NB4 (cell line): Measurements from ENCODE around the gene TGFBR1.
A peak's percentile ranks its signal among the peaks of the same experiment; 100 is the strongest.

Experiments
- DNase-seq: peaks from one replicate; pipeline ENCODE4 v3.0.0; 2010; ENCODE audit warnings: low read depth
- H3K4me3 ChIP-seq: one replicate; pipeline ENCODE4 v1.5.1; 2011; ENCODE audit warnings: mild to moderate bottlenecking, low read depth, low read length, moderate library complexity
- MYC ChIP-seq: IDR thresholded peaks from 2 replicates; pipeline ENCODE4 v1.6.1; 2011; ENCODE audit warnings: low read depth, low read length
- POLR2A ChIP-seq: IDR thresholded peaks from 2 replicates; pipeline ENCODE4 v1.6.1; 2011; ENCODE audit warnings: mild to moderate bottlenecking; ENCODE audit not compliant: insufficient read length; ENCODE audit errors: extremely low read depth
- TF ChIP-seq, protein P1 (sequence below): IDR thresholded peaks from 2 replicates; pipeline ENCODE4 v1.6.1; 2011; ENCODE audit warnings: low read depth, low read length
- TF ChIP-seq, protein P2 (sequence below): IDR thresholded peaks from one replicate; pipeline ENCODE4 v1.5.1; 2012; ENCODE audit warnings: low read depth, low read length

TGFBR1 gene

DNA sequence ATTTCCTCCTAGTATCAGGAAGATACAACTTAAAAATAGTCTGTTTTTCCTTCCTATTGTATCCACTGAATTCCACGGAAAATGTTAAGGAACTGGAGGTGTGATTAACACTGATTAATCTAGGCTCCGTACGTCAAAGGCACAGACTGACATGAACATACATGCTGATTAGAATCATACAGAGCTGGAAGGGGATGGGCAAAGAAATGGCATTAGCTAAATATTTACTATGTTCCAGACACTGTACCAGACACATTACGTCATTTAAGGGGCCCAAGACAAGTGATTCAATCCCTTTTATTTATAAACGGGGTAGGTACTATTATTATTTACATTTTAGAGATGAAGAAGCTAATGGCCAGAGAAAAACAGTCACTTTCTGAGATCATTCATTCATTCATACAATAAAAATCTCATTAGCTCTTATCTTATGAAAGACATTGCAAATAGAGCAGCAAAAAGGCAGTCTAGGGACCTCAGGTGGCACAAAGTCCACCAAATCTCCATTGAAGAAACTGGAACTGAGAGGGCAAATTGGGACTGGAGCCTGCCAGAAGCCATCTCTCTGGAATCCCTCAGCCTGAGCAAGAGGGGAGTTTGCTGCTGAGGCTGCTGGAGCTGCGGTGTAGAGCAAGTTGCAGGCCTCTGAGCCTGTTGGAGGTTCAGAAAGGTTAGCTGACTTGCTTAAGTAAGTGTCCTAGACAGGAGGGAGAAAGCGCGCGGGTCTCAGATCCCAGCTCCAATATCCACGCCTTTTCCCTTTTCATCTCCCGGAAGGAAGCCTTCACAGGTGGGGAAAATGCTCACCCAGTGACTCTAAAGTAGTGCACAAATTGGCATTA is 1.6 kb upstream of the TGFBR1 start:
- H3K4me3 ChIP-seq, result no peak overlapping the region
- no peak for TF ChIP-seq MYC
- no peak for TF ChIP-seq POLR2A
- TF ChIP-seq, protein P1, sequence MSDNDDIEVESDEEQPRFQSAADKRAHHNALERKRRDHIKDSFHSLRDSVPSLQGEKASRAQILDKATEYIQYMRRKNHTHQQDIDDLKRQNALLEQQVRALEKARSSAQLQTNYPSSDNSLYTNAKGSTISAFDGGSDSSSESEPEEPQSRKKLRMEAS, result no peak
- TF ChIP-seq, protein P2, sequence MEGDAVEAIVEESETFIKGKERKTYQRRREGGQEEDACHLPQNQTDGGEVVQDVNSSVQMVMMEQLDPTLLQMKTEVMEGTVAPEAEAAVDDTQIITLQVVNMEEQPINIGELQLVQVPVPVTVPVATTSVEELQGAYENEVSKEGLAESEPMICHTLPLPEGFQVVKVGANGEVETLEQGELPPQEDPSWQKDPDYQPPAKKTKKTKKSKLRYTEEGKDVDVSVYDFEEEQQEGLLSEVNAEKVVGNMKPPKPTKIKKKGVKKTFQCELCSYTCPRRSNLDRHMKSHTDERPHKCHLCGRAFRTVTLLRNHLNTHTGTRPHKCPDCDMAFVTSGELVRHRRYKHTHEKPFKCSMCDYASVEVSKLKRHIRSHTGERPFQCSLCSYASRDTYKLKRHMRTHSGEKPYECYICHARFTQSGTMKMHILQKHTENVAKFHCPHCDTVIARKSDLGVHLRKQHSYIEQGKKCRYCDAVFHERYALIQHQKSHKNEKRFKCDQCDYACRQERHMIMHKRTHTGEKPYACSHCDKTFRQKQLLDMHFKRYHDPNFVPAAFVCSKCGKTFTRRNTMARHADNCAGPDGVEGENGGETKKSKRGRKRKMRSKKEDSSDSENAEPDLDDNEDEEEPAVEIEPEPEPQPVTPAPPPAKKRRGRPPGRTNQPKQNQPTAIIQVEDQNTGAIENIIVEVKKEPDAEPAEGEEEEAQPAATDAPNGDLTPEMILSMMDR, result no peak
- DNase-seq, result no peak

DNA sequence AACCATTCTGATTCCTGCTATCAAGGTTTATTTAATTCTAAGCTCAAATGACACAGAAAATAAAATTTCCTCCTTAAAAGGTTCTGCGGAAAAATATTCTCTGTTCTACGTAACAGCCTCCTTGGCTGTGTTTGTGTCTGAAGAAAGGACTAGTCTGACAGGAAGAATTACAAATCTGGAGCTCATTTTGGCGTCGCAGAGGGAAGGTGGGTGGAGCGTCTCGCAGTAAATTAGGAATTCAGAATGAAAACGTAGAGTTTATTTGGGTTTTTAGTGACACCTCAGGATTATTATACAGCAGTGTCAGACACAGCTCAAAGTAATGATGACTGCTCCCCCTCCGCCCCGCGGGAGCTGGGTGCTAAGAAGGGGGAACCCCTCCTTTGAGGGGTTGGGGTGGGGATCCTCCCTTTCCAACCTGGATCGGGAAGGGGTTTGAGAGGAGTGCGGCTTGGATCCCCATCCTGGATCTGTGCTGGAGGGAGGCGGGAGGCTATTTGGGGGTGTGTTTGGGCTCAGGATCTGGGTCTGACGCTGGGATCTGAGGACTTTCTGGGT is 933 bp upstream of the TGFBR1 start:
- TF ChIP-seq POLR2A (no peak), MYC (no peak)
- TF ChIP-seq, protein P1, result no peak
- TF ChIP-seq, protein P2, result no peak
- no peak for DNase-seq
- peak overlapping the region; percentile 51 for H3K4me3 ChIP-seq

DNA sequence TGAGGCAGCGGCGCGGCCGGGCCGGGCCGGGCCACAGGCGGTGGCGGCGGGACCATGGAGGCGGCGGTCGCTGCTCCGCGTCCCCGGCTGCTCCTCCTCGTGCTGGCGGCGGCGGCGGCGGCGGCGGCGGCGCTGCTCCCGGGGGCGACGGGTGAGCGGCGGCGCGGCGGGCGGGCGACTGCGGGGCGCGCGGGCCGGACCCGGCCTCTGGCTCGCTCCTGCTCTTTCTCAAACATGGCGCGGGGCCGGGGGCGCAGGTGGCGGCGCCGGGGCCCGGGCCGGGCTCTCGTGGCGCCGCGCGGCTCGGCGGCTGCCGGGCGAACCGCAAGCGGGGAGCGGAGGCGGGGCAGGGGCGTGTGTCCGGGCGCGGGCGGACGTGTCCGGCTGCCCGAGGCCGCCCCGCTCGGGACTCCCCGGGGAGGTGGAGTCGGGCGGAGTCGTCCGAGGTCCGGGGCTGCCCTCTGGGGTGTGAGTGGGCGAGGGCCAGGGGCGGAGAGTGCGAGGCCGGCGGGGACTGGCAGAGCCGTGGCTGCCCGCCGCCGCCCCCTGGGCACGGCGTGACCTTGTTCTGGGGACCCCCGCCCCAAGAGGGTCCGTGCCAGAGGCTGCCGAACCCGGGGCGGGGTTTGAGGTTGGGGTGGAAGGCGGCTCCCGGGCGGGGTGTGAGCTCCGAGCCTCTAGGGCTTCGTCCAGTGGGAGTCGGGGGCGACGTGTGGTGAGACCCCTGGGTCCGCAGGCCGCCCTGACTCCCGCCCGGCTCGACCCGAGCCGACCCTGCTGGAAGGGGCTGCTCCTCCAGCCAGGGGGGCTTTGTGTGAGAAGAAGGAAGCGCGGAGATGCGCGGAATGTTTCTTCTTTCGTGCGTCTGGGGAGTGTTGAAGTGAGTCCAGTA is 485 bp downstream of the TGFBR1 start:
- peak; percentile 74 for DNase-seq
- peak; percentile 2; the same call in 1 of the 2 replicates for TF ChIP-seq MYC
- TF ChIP-seq, protein P1, result no peak
- H3K4me3 ChIP-seq, result peak overlapping the region; percentile 80

DNA sequence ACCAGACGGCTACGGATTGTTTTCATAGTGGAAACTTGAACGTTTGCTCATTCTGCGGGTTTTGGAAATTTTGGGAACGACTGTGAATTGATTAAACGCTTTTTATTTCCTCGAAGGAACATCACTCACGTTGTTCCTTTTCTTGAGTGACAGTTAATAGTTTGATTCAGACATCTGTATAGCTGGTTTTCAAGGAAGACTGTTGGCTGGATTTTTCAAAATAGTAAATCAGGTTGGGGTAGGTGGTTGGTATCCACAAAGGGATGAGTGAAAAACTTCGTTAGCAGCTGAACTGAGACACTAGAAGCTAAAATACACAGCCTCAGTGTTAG is 1.1 kb downstream of the TGFBR1 start:
- peak overlapping the region; percentile 80 for H3K4me3 ChIP-seq
- no peak for DNase-seq
- TF ChIP-seq, protein P2, result no peak
- TF ChIP-seq POLR2A (no peak), MYC (no peak)
- TF ChIP-seq, protein P1, result no peak

DNA sequence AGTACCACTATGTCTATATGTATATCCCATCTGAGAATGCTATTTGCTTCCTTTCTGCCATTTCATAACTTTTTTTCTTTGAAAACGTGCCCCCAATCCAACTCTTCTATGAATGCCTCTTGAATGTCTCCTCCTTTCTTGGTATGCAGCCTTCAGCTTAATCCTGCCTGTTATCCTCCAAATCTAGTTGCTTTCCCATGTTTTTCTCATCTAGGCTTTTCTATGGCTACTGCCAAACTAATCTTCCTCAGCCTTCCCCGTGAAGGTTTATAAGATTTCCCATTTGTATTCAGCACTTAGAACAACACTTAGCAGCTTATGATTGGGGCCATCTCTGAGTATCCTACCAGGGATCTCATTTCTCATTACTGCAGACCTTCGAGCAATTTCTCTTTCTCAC is 2.5 kb downstream of the TGFBR1 start:
- H3K4me3 ChIP-seq, result peak overlapping the region; percentile 80
- no peak for DNase-seq
- no peak for TF ChIP-seq POLR2A
- TF ChIP-seq, protein P2, result no peak
- TF ChIP-seq, protein P1, result no peak
- TF ChIP-seq MYC, result no peak

DNA sequence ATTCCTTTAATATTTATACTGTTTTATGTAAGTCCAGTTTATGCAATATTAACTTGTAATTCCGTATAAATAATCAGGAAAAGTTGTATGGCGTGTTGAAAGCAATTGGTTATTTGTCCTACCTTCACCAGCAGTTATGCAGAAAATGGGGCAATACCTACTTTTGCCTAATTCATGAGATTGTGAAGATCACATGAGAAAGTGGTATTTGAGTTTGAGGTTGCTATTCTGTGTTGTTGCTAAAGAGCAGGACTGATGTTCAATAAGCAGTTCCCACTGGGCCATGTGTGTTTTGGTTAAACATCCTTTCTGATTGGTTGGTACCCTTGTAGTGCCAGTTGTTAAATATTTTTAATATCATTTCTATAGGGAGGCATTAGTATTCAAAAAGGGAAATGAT is 3.2 kb downstream of the TGFBR1 start:
- TF ChIP-seq MYC, result no peak
- TF ChIP-seq, protein P2, result no peak
- TF ChIP-seq POLR2A, result no peak
- TF ChIP-seq, protein P1, result no peak
- DNase-seq, result peak; percentile 32
- H3K4me3 ChIP-seq, result peak overlapping the region; percentile 80
